Head of caudate nucleus (tissue), 42 donors: ENCODE measurements around the gene TUT1.
"Not testable (repeated sequence)": the region's sequence is repeated elsewhere in the genome, so short reads cannot be mapped to it uniquely, and the experiment has no call there.

Experiments
- DNase-seq, 42 donors: peaks; one replicate each; pipeline versions ENCODE4 v3.0.0 to v3.0.0-alpha.2; 2020 to 2021; ENCODE audit warnings: mixed read lengths in 7 of 42
- intact Hi-C: fragments of 100-400 bp; cut with DNase I; formaldehyde crosslinking; loops from one replicate; pipeline ENCODE4 v1.15.0; 2022

The TUT1 gene

GRCh38 chr11:62591448-62592145, at the start of gene TUT1:
Gene TUT1 (minus strand): TSS chr11:62591523. CDS start chr11:62591485, 38 bp downstream.
- peak; percentile 90 to 99 (median 97) for DNase-seq
- intact Hi-C loops = loop anchor here (5.0 to 10.0 kb wide), 2 partner anchors 86 to 243 kb away; partner anchors contain the start of genes STX5, TEX54, UBXN1 and WDR74

- DNase-seq = no peak
- intact Hi-C loops = no loop called here
These were observed 41.2 kb upstream of the TUT1 start for GRCh38 chr11:62632492-62632891.

GRCh38 chr11:62627713-62628112, 36.4 kb upstream of the TUT1 start:
- intact Hi-C loops = no loop called here
- peak in 11 of 42 donors; percentile 23 to 64 (median 37) for DNase-seq

- intact Hi-C loops = no loop called here
- no peak for DNase-seq
These were observed 31.3 kb upstream of the TUT1 start for GRCh38 chr11:62622476-62623089.

GRCh38 chr11:62621567-62622470, 30.5 kb upstream of the TUT1 start, which contains the start of gene B3GAT3:
Gene B3GAT3 (minus strand): TSS chr11:62621986. CDS start chr11:62621947, 39 bp downstream.
- intact Hi-C loops = no loop called here
- peak; percentile 94 to 99 (median 98) for DNase-seq

GRCh38 chr11:62621027-62621566, 29.8 kb upstream of the TUT1 start:
- DNase-seq = no peak
- intact Hi-C loops = no loop called here

- intact Hi-C loops, DNase-seq: not testable (repeated sequence)
These were observed 25.6 kb upstream of the TUT1 start for GRCh38 chr11:62616957-62617356.

GRCh38 chr11:62615521-62615920, 24.2 kb upstream of the TUT1 start:
- DNase-seq = no peak
- intact Hi-C loops = no loop called here

GRCh38 chr11:62614275-62614674, 23.0 kb upstream of the TUT1 start:
- intact Hi-C loops = no loop called here
- peak; percentile 52 to 94 (median 79) for DNase-seq

GRCh38 chr11:62613291-62613778, 22.0 kb upstream of the TUT1 start:
- DNase-seq = peak in 17 of 42 donors; percentile 8 to 59 (median 34)
- intact Hi-C loops = no loop called here

- DNase-seq = peak; percentile 72 to 95 (median 87)
- intact Hi-C loops = no loop called here
These were observed 21.3 kb upstream of the TUT1 start, which contains the start of the genes EML3 and ROM1 for GRCh38 chr11:62612366-62613290. Gene EML3 (minus strand): TSS chr11:62612775. CDS start chr11:62612457, 318 bp downstream. Gene ROM1 (plus strand): TSS chr11:62613257. CDS start chr11:62613282, 25 bp downstream.

GRCh38 chr11:62611705-62612365, 20.5 kb upstream of the TUT1 start:
- intact Hi-C loops = no loop called here
- DNase-seq = peak; percentile 29 to 87 (median 66)

GRCh38 chr11:62610814-62611704, 19.7 kb upstream of the TUT1 start:
- DNase-seq = no peak

GRCh38 chr11:62610403-62610802, 19.1 kb upstream of the TUT1 start:
- intact Hi-C loops = no loop called here
- no peak for DNase-seq

More at GRCh38 chr11:62610814-62611704, 19.7 kb upstream of the TUT1 start:
- intact Hi-C loops = no loop called here

GRCh38 chr11:62608776-62609175, 17.5 kb upstream of the TUT1 start:
- no peak for DNase-seq
- intact Hi-C loops = no loop called here

GRCh38 chr11:62607714-62608113, 16.4 kb upstream of the TUT1 start:
- no peak for DNase-seq
- intact Hi-C loops = no loop called here
